Prostate gland (tissue), 2 donors: ENCODE results near the gene OR4C6.

ENCODE experiments used
- POLR2A ChIP-seq: fragments of 450-650 bp; IDR thresholded peaks from one replicate; pipeline ENCODE4 v1.6.1; 2016; ENCODE audit warnings: antibody characterized with exemption, mild to moderate bottlenecking
- TF ChIP-seq, protein P1 (sequence below), 4 experiments: fragments of 200-600 bp in 2 of 4; fragments of 450-650 bp in 2 of 4; sonication (generic) in 2 of 4; IDR thresholded peaks; 1 replicate in 3 of 4; 2 replicates in 1 of 4; pipeline ENCODE4 v1.5.1; 2016 to 2019; ENCODE audit warnings: antibody characterized with exemption in 4 of 4, mild to moderate bottlenecking in 2 of 4, moderate library complexity in 2 of 4

DNA sequence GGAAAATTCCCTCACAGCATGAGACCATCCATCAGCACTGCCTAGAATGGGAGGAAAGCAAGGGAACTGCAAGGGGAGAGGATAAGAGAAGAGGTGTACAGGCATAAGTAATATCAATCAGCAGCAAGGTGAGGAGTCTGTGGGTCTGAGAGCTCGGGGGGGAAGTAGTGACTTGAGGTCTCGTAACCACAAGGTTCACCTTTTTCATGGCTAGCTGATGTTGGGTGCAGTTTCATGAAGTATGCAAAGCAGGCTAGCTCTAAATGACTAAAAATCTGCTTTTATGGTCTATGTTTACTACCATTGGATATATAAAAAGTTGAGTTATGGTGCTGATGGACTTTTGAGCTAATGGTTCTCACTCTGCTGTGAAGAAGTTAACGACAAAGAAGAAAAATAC, 35.8 kb downstream of the OR4C6 start:
- TF ChIP-seq, protein P1, sequence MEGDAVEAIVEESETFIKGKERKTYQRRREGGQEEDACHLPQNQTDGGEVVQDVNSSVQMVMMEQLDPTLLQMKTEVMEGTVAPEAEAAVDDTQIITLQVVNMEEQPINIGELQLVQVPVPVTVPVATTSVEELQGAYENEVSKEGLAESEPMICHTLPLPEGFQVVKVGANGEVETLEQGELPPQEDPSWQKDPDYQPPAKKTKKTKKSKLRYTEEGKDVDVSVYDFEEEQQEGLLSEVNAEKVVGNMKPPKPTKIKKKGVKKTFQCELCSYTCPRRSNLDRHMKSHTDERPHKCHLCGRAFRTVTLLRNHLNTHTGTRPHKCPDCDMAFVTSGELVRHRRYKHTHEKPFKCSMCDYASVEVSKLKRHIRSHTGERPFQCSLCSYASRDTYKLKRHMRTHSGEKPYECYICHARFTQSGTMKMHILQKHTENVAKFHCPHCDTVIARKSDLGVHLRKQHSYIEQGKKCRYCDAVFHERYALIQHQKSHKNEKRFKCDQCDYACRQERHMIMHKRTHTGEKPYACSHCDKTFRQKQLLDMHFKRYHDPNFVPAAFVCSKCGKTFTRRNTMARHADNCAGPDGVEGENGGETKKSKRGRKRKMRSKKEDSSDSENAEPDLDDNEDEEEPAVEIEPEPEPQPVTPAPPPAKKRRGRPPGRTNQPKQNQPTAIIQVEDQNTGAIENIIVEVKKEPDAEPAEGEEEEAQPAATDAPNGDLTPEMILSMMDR (IDR thresholded peaks at IDR 0.05), result no peak
- no peak for TF ChIP-seq POLR2A
